ENCODE measurements around the gene PRKG1.

PRKG1 gene

GRCh38 chr10:51585742-51586141 is 511.5 kb downstream of the PRKG1 start:
- Histone ChIP-seq H3K36me3 (ENCODE audit: insufficient read depth, low read length) (no peaks in the 10 kb centered on the region), H3K4me3 (ENCODE audit: low read depth in 1 of 2, low read length in 2 of 2) (no peak overlapping the region), H3K4me1 (ENCODE audit: insufficient read depth, low read length) (no peaks in the 10 kb centered on the region), H3K9me3 (ENCODE audit: insufficient read depth, low read length, severe bottlenecking) (peaks cover 2% of the 10 kb centered on the region), H3K27ac (ENCODE audit: low read length) (no peak overlapping the region), H2AFZ (ENCODE audit: low read depth, low read length) (no peak overlapping the region), H3K79me2 (ENCODE audit: insufficient read depth, low read length) (no peaks in the 10 kb centered on the region), H4K20me1 (ENCODE audit: insufficient read depth, low read length) (no peaks in the 10 kb centered on the region), H3K27me3 (ENCODE audit: insufficient read depth, low read length, poor library complexity) (no peaks in the 10 kb centered on the region), H3K4me2 (ENCODE audit: insufficient read depth, low read length) (no peak overlapping the region), H3K9ac (ENCODE audit: low read depth, low read length) (no peak overlapping the region)
- TF ChIP-seq EZH2 (IDR thresholded peaks at IDR 0.05; ENCODE audit: borderline replicate concordance, low read depth, low read length, severe bottlenecking): no peak
- TF ChIP-seq, protein P1, sequence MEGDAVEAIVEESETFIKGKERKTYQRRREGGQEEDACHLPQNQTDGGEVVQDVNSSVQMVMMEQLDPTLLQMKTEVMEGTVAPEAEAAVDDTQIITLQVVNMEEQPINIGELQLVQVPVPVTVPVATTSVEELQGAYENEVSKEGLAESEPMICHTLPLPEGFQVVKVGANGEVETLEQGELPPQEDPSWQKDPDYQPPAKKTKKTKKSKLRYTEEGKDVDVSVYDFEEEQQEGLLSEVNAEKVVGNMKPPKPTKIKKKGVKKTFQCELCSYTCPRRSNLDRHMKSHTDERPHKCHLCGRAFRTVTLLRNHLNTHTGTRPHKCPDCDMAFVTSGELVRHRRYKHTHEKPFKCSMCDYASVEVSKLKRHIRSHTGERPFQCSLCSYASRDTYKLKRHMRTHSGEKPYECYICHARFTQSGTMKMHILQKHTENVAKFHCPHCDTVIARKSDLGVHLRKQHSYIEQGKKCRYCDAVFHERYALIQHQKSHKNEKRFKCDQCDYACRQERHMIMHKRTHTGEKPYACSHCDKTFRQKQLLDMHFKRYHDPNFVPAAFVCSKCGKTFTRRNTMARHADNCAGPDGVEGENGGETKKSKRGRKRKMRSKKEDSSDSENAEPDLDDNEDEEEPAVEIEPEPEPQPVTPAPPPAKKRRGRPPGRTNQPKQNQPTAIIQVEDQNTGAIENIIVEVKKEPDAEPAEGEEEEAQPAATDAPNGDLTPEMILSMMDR (IDR thresholded peaks at IDR 0.05; ENCODE audit: borderline replicate concordance, extremely low read depth, low read length, poor library complexity, severe bottlenecking): no peak
- DNase-seq (no peak), ATAC-seq (ENCODE audit: insufficient read depth, low read depth) (no peak)

GRCh38 chr10:51588984-51589383 is 514.7 kb downstream of the PRKG1 start:
- DNase-seq (no peak), ATAC-seq (ENCODE audit: insufficient read depth, low read depth) (no peak)
- Histone ChIP-seq H3K36me3 (ENCODE audit: insufficient read depth, low read length) (no peaks in the 10 kb centered on the region), H3K4me3 (ENCODE audit: low read depth in 1 of 2, low read length in 2 of 2) (no peak overlapping the region), H3K79me2 (ENCODE audit: insufficient read depth, low read length) (no peaks in the 10 kb centered on the region), H3K4me2 (ENCODE audit: insufficient read depth, low read length) (no peak overlapping the region), H2AFZ (ENCODE audit: low read depth, low read length) (no peak overlapping the region), H3K9me3 (ENCODE audit: insufficient read depth, low read length, severe bottlenecking) (no peaks in the 10 kb centered on the region), H3K9ac (ENCODE audit: low read depth, low read length) (no peak overlapping the region), H3K27ac (ENCODE audit: low read length) (no peak overlapping the region), H4K20me1 (ENCODE audit: insufficient read depth, low read length) (no peaks in the 10 kb centered on the region), H3K27me3 (ENCODE audit: insufficient read depth, low read length, poor library complexity) (no peaks in the 10 kb centered on the region), H3K4me1 (ENCODE audit: insufficient read depth, low read length) (no peaks in the 10 kb centered on the region)
- TF ChIP-seq, protein P1 (IDR thresholded peaks at IDR 0.05; ENCODE audit: borderline replicate concordance, extremely low read depth, low read length, poor library complexity, severe bottlenecking): no peak
- no peak for TF ChIP-seq EZH2 (IDR thresholded peaks at IDR 0.05; ENCODE audit: borderline replicate concordance, low read depth, low read length, severe bottlenecking)

DNA sequence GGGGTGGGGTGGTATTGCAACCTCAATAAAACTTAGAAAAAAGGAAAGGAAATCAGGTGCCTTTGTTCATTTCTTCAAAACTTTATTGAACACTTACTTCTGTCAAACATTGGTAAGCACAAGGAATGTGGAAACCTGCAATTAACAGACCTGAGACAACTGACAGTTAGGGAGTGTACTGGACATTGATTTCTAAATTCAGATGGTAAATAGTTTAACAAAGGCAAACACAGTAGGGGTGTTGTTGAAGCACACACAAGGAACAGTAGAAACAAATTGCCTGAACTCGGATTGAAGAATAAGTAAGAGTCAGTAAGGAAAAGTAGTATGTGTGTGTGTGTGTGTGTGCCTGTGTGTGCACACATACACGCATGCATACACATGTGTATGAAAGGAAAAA is 516.5 kb downstream of the PRKG1 start:
- H3K27ac ChIP-seq (ENCODE audit: low read length): no peak overlapping the region
- DNase-seq (no peak), ATAC-seq (ENCODE audit: insufficient read depth, low read depth) (no peak)
- no peaks in the 10 kb centered on the region for H3K27me3 ChIP-seq (ENCODE audit: insufficient read depth, low read length, poor library complexity)
- H3K36me3 ChIP-seq (ENCODE audit: insufficient read depth, low read length): no peaks in the 10 kb centered on the region
- H3K4me2 ChIP-seq (ENCODE audit: insufficient read depth, low read length): no peak overlapping the region
- no peaks in the 10 kb centered on the region for H4K20me1 ChIP-seq (ENCODE audit: insufficient read depth, low read length)
- no peaks in the 10 kb centered on the region for H3K4me1 ChIP-seq (ENCODE audit: insufficient read depth, low read length)
- TF ChIP-seq, protein P1 (IDR thresholded peaks at IDR 0.05; ENCODE audit: borderline replicate concordance, extremely low read depth, low read length, poor library complexity, severe bottlenecking): no peak
- TF ChIP-seq EZH2 (IDR thresholded peaks at IDR 0.05; ENCODE audit: borderline replicate concordance, low read depth, low read length, severe bottlenecking): no peak
- H3K9me3 ChIP-seq (ENCODE audit: insufficient read depth, low read length, severe bottlenecking): no peaks in the 10 kb centered on the region
- H3K79me2 ChIP-seq (ENCODE audit: insufficient read depth, low read length): no peaks in the 10 kb centered on the region
- no peak overlapping the region for H3K4me3 ChIP-seq (ENCODE audit: low read depth in 1 of 2, low read length in 2 of 2)
- H3K9ac ChIP-seq (ENCODE audit: low read depth, low read length): no peak overlapping the region
- H2AFZ ChIP-seq (ENCODE audit: low read depth, low read length): no peak overlapping the region

- no peak overlapping the region for H2AFZ ChIP-seq (ENCODE audit: low read depth, low read length)
- no peaks in the 10 kb centered on the region for H3K4me1 ChIP-seq (ENCODE audit: insufficient read depth, low read length)
- H3K27ac ChIP-seq (ENCODE audit: low read length): no peak overlapping the region
- H4K20me1 ChIP-seq (ENCODE audit: insufficient read depth, low read length): no peaks in the 10 kb centered on the region
- TF ChIP-seq EZH2 (IDR thresholded peaks at IDR 0.05; ENCODE audit: borderline replicate concordance, low read depth, low read length, severe bottlenecking): no peak
- TF ChIP-seq, protein P1 (IDR thresholded peaks at IDR 0.05; ENCODE audit: borderline replicate concordance, extremely low read depth, low read length, poor library complexity, severe bottlenecking): no peak
- ATAC-seq (ENCODE audit: insufficient read depth, low read depth) (no peak), DNase-seq (no peak)
- no peaks in the 10 kb centered on the region for H3K79me2 ChIP-seq (ENCODE audit: insufficient read depth, low read length)
- no peaks in the 10 kb centered on the region for H3K27me3 ChIP-seq (ENCODE audit: insufficient read depth, low read length, poor library complexity)
- no peak overlapping the region for H3K4me2 ChIP-seq (ENCODE audit: insufficient read depth, low read length)
- no peaks in the 10 kb centered on the region for H3K36me3 ChIP-seq (ENCODE audit: insufficient read depth, low read length)
- H3K9me3 ChIP-seq (ENCODE audit: insufficient read depth, low read length, severe bottlenecking): no peaks in the 10 kb centered on the region
- H3K9ac ChIP-seq (ENCODE audit: low read depth, low read length): no peak overlapping the region
- no peak overlapping the region for H3K4me3 ChIP-seq (ENCODE audit: low read depth in 1 of 2, low read length in 2 of 2)
Observed at GRCh38 chr10:51596695-51597094, 522.4 kb downstream of the PRKG1 start.
